Hepatocyte (in vitro differentiated cells): ENCODE results near the gene VWA7. TPM values are rescaled to one million over a fixed set of nuclear protein-coding genes. Genes with fewer than 3 reads are reported as not detected.

ENCODE experiments used
- DNase-seq: peaks from one replicate; pipeline ENCODE4 v3.0.0-alpha.2; 2016; ENCODE audit warnings: low spot score
- H2AFZ ChIP-seq: fragments of 200-600 bp; sonication (generic); 2 replicates; pipeline ENCODE4 v1.6.0; 2016; ENCODE audit warnings: antibody characterized with exemption, mild to moderate bottlenecking
- H3K27ac ChIP-seq: fragments of 200-600 bp; sonication (generic); 2 replicates; pipeline ENCODE4 v1.5.1; 2016; ENCODE audit warnings: mild to moderate bottlenecking
- H3K27me3 ChIP-seq: fragments of 200-600 bp; sonication (generic); 2 replicates; pipeline ENCODE4 v1.6.1; 2016
- H3K36me3 ChIP-seq: fragments of 200-600 bp; sonication (generic); replicated peaks from 2 replicates; pipeline ENCODE4 v1.5.1; 2016; ENCODE audit warnings: low read depth; ENCODE audit not compliant: insufficient read depth
- H3K4me1 ChIP-seq: fragments of 200-600 bp; sonication (generic); 2 replicates; pipeline ENCODE4 v1.5.1; 2016; ENCODE audit warnings: mild to moderate bottlenecking, moderate library complexity; ENCODE audit not compliant: insufficient read depth
- H3K4me2 ChIP-seq: fragments of 200-600 bp; sonication (generic); 2 replicates; pipeline ENCODE4 v1.6.0; 2016
- H3K4me3 ChIP-seq: fragments of 200-600 bp; sonication (generic); 2 replicates; pipeline ENCODE4 v1.5.1; 2016; ENCODE audit warnings: mild to moderate bottlenecking
- H3K79me2 ChIP-seq: fragments of 200-600 bp; sonication (generic); 2 replicates; pipeline ENCODE4 v1.6.0; 2017; ENCODE audit warnings: mild to moderate bottlenecking
- H3K9me2 ChIP-seq: fragments of 200-600 bp; sonication (generic); replicated peaks from 2 replicates; pipeline ENCODE4 v1.6.0; 2017; ENCODE audit warnings: mild to moderate bottlenecking; ENCODE audit not compliant: insufficient read depth
- H3K9me3 ChIP-seq: fragments of 200-600 bp; sonication (generic); 2 replicates; pipeline ENCODE4 v1.5.1; 2016; ENCODE audit warnings: low read depth, mild to moderate bottlenecking
- H4K20me1 ChIP-seq: fragments of 200-600 bp; sonication (generic); 2 replicates; pipeline ENCODE4 v1.6.0; 2016; ENCODE audit warnings: mild to moderate bottlenecking; ENCODE audit not compliant: insufficient read depth, poor library complexity, severe bottlenecking
- CTCF ChIP-seq: fragments of 200-600 bp; sonication (generic); IDR thresholded peaks from 2 replicates; pipeline ENCODE4 v1.5.1; 2016; ENCODE audit warnings: antibody characterized with exemption, mild to moderate bottlenecking; ENCODE audit not compliant: poor library complexity
- EZH2 ChIP-seq: fragments of 200-600 bp; sonication (generic); IDR thresholded peaks from 2 replicates; pipeline ENCODE4 v1.6.1; 2016; ENCODE audit warnings: antibody characterized with exemption, mild to moderate bottlenecking, borderline replicate concordance
- EZH2phosphoT487 ChIP-seq: fragments of 200-600 bp; sonication (generic); IDR thresholded peaks from one replicate; pipeline ENCODE4 v1.6.1; 2018; ENCODE audit warnings: antibody characterized with exemption, mild to moderate bottlenecking, low read depth, moderate library complexity; ENCODE audit not compliant: unreplicated experiment, severe bottlenecking
- WGBS: methylation state at CpG from one replicate; pipeline ENCODE4 v1.1.6; 2016; ENCODE audit warnings: low lambda C conversion rate; ENCODE audit errors: missing lambda C conversion rate; 5-methylcytosine and 5-hydroxymethylcytosine counted together
- polyA plus RNA-seq: library from polyadenylated mRNA; unstranded; fragments of >200 nt; fragmentation: Nextera tagmentation; extraction: Ambion mirVana; gene quantifications from 2 replicates; pipeline ENCODE4 v1.2.1, GENCODE V29; 2016
- total RNA-seq: library from RNA; depleted of rRNA; stranded (reverse); fragments of >200 nt; gene quantifications from 2 replicates; pipeline ENCODE4 v1.2.3, GENCODE V29; 2014

Gene VWA7
- total and polyA plus RNA-seq, 2 experiments from 2014 or later, result 3.4 to 5.2 TPM

DNA sequence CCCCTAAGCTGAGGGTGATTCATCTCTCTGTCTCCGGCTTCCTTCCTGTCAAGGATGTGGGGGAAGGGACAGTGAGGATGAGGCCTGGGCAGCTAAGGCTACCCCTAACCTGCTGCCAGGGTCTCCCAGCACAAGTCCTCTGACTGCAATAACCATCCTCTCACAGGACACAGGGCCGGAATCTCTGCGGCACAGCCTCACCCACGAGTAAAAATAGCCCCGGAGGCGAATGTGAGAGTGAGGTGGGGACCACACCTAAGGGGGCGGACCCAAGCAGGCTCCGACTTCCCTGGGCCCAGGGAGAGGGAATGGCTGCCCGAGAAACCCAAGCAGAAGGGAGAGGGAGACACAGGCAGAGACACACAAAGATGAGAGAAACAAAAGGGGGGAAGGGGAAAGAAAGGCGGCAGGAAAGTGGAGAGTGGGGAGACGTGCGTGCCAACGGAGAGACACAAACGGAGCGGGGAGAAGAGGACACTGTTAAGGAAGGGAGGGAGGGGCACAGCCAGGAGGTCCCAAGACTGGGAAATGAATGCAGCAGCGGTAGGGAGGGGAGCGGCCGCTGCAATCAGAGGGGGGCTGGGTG lies 42.2 kb downstream of the VWA7 start:
- H2AFZ ChIP-seq, result no peak overlapping the region
- peaks cover 15% of the 10 kb centered on the region for H4K20me1 ChIP-seq
- DNase-seq, result peak; percentile 78
- H3K4me2 ChIP-seq, result peak overlapping the region; percentile 91
- H3K9me3 ChIP-seq, result no peaks in the 10 kb centered on the region
- 1% methylated on average over 17 of the region's 18 CpGs for WGBS
- H3K4me3 ChIP-seq, result peak overlapping the region; percentile 99
- no peaks in the 10 kb centered on the region for H3K9me2 ChIP-seq
- H3K27me3 ChIP-seq, result no peaks in the 10 kb centered on the region
- TF ChIP-seq CTCF (no peak), EZH2phosphoT487 (no peak), EZH2 (no peak)
- peaks cover 43% of the 10 kb centered on the region for H3K4me1 ChIP-seq
- peak overlapping the region; percentile 99 for H3K27ac ChIP-seq
- peaks cover 56% of the 10 kb centered on the region for H3K79me2 ChIP-seq
- no peaks in the 10 kb centered on the region for H3K36me3 ChIP-seq

DNA sequence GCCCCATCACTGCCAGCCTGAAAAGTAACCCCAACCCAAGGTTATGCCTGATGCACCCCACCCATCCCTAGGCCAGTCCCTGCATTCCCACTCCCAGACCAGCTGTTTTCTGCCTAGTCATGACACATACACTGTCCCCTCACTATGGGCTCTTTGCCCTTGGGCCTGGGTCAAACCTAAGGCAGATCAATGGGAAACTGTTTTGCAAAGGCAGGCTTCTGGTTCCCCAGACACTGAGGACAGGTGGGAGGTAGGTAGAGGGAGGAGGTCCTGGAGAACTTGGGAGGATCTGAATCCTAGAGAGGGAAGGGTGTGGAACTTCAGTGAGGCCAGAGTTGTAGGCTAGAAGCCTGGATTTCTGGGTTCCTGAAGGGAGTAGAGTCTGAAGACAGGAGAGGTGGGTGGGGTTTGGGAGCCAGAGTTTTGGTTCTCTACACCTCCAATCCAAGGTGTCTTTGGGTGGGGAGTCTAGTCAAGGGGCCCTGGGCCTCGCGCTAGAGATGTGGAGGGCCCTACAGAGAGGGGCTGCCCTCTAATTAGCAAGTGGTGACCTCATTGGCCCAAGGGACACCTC lies 42.8 kb downstream of the VWA7 start:
- Histone ChIP-seq H3K9me3 (no peaks in the 10 kb centered on the region), H3K4me3 (peak overlapping the region; percentile 99), H2AFZ (no peak overlapping the region), H3K9me2 (no peaks in the 10 kb centered on the region), H3K4me1 (peaks cover 43% of the 10 kb centered on the region), H3K79me2 (peaks cover 56% of the 10 kb centered on the region), H3K4me2 (peak overlapping the region; percentile 91), H3K27ac (peak overlapping the region; percentile 99), H3K36me3 (no peaks in the 10 kb centered on the region), H3K27me3 (no peaks in the 10 kb centered on the region), H4K20me1 (peaks cover 15% of the 10 kb centered on the region)
- DNase-seq, result no peak
- WGBS, result 15% methylated on average over 2 of the region's 2 CpGs
- TF ChIP-seq EZH2phosphoT487 (no peak), EZH2 (no peak), CTCF (no peak)

GRCh38 chr6:31733734-31734133 lies 43.4 kb downstream of the VWA7 start:
- H3K4me2 ChIP-seq, result peak overlapping the region; percentile 91
- H3K4me3 ChIP-seq, result no peak overlapping the region
- H3K9me3 ChIP-seq, result no peaks in the 10 kb centered on the region
- 82% methylated on average over 4 of the region's 4 CpGs for whole genome bisulfite sequencing
- TF ChIP-seq EZH2phosphoT487, result no peak
- H4K20me1 ChIP-seq, result peaks cover 17% of the 10 kb centered on the region
- no peaks in the 10 kb centered on the region for H3K9me2 ChIP-seq
- H3K36me3 ChIP-seq, result no peaks in the 10 kb centered on the region
- no peak overlapping the region for H2AFZ ChIP-seq
- no peak for DNase-seq
- H3K27me3 ChIP-seq, result no peaks in the 10 kb centered on the region
- peaks cover 42% of the 10 kb centered on the region for H3K4me1 ChIP-seq
- H3K79me2 ChIP-seq, result peaks cover 61% of the 10 kb centered on the region
- peak overlapping the region; percentile 99 for H3K27ac ChIP-seq

DNA sequence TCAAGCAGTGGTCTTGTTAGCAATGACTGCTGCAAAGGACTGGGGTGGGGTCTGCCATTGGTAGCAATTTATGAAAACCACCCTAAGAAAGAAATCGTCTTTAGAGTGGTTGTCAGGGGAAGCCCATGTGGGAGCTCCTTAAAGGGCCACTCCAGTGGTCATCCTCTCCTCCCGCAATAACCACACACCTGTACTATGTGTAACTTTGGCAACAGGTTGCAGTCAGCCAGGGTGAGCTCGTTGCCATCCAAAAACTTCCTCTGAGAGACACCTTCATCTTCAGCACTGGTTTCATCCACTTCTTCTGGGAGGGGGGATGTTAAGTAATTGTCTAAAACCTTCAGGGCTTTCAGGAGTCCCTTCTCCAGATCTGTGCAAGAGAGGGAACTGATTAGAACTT lies 45.1 kb downstream of the VWA7 start:
- H3K27ac ChIP-seq, result peak overlapping the region; percentile 39
- peaks cover 25% of the 10 kb centered on the region for H4K20me1 ChIP-seq
- whole genome bisulfite sequencing, result 91% methylated on average over 3 of the region's 3 CpGs
- peaks cover 25% of the 10 kb centered on the region for H3K4me1 ChIP-seq
- no peak overlapping the region for H3K4me3 ChIP-seq
- H3K36me3 ChIP-seq, result no peaks in the 10 kb centered on the region
- H3K9me2 ChIP-seq, result no peaks in the 10 kb centered on the region
- peaks cover 71% of the 10 kb centered on the region for H3K79me2 ChIP-seq
- H3K9me3 ChIP-seq, result no peaks in the 10 kb centered on the region
- TF ChIP-seq EZH2 (no peak), CTCF (no peak), EZH2phosphoT487 (no peak)
- no peak for DNase-seq
- no peaks in the 10 kb centered on the region for H3K27me3 ChIP-seq
- H2AFZ ChIP-seq, result no peak overlapping the region
- no peak overlapping the region for H3K4me2 ChIP-seq
